Esophagus muscularis mucosa (tissue), 4 donors: ENCODE results near the gene DYNC2H1. TPM values are rescaled to one million over a fixed set of nuclear protein-coding genes. Genes with fewer than 3 reads are reported as not detected.

Experiments
- DNase-seq: peaks from one replicate; pipeline ENCODE4 v3.0.0-alpha.2; 2017; ENCODE audit errors: extremely low spot score
- H3K27ac ChIP-seq, 4 donors: fragments of 200-600 bp; sonication (generic); replicated peaks in 1 of 4; 1 replicate in 3 of 4; 2 replicates in 1 of 4; pipeline ENCODE4 v1.5.1; 2016 to 2019; ENCODE audit warnings: mild to moderate bottlenecking in 1 of 4
- H3K27me3 ChIP-seq, 4 donors: fragments of 200-600 bp; sonication (generic); one replicate each; pipeline versions ENCODE4 v1.5.1 to v1.6.0; 2016 to 2019
- H3K36me3 ChIP-seq, 4 donors: fragments of 200-600 bp; sonication (generic); one replicate each; pipeline ENCODE4 v1.5.1; 2016 to 2019
- H3K4me1 ChIP-seq, 4 donors: fragments of 200-600 bp; sonication (generic); one replicate each; pipeline ENCODE4 v1.5.1; 2016 to 2019
- H3K4me3 ChIP-seq, 4 donors: fragments of 200-600 bp; sonication (generic); 1 replicate in 2 of 4; 2 replicates in 2 of 4; pipeline ENCODE4 v1.5.1; 2016 to 2019; ENCODE audit warnings: mild to moderate bottlenecking in 4 of 4, moderate library complexity in 1 of 4
- H3K9me3 ChIP-seq, 4 donors: fragments of 200-600 bp; sonication (generic); 1 replicate in 3 of 4; 2 replicates in 1 of 4; pipeline ENCODE4 v1.5.1; 2016 to 2019
- CTCF ChIP-seq, 3 experiments: fragments of 200-600 bp in 2 of 3; fragments of 450-650 bp in 1 of 3; sonication (generic) in 2 of 3; IDR thresholded peaks; one replicate each; pipeline ENCODE4 v1.5.1; 2017 to 2019; ENCODE audit warnings: antibody characterized with exemption in 3 of 3, mild to moderate bottlenecking in 2 of 3, moderate library complexity in 1 of 3
- EP300 ChIP-seq: sonication (generic); formaldehyde crosslinking; IDR thresholded peaks from one replicate; pipeline ENCODE4 v1.6.1; 2017; ENCODE audit warnings: antibody characterized with exemption
- POLR2A ChIP-seq: fragments of 450-650 bp; IDR thresholded peaks from one replicate; pipeline ENCODE4 v1.6.1; 2017; ENCODE audit warnings: antibody characterized with exemption, moderate library complexity, mild to moderate bottlenecking, low read depth
- POLR2AphosphoS5 ChIP-seq, 2 donors: sonication (generic); formaldehyde crosslinking; IDR thresholded peaks; one replicate each; pipeline ENCODE4 v1.6.1; 2017; ENCODE audit warnings: antibody characterized with exemption in 2 of 2
- WGBS: methylation state at CpG from one replicate; pipeline ENCODE4 v1.1.5; 2018; 5-methylcytosine and 5-hydroxymethylcytosine counted together
- intact Hi-C: fragments of 100-400 bp; cut with DNase I; formaldehyde crosslinking; loops from one replicate; pipeline ENCODE4 v1.15.1; 2023
- total RNA-seq, 4 donors: library from RNA; depleted of rRNA; stranded (reverse); fragments of >200 nt; gene quantifications; one replicate each; pipeline versions ENCODE4 v1.1.0 to v1.2.1, GENCODE V29; 2016

The DYNC2H1 gene
- 10 to 100 TPM in 3 of 4 donors, 1 to 10 TPM in 1; 9.2 to 14.5 (median 12.5) TPM for total RNA-seq

- Histone ChIP-seq H3K27ac (peak within 1 kb of the TSS; percentile 62 to 82 (median 74)), H3K4me1 (peaks cover 7 to 27% (median 17%) of the 10 kb centered on the region in 4 donors), H3K36me3 (no peaks in the 10 kb centered on the region), H3K27me3 (no peaks in the 10 kb centered on the region), H3K4me3 (peak within 1 kb of the TSS; percentile 68 to 80 (median 72)), H3K9me3 (no peaks in the 10 kb centered on the region)
- peak; percentile 92 for DNase-seq
- peak; percentile 58 to 69 for TF ChIP-seq POLR2AphosphoS5 (IDR thresholded peaks at IDR 0.05)
- TF ChIP-seq CTCF (IDR thresholded peaks at IDR 0.05): peak; percentile 27 to 57 (median 35)
- no peak for TF ChIP-seq EP300
- WGBS: 1% methylated on average over 50 of the region's 53 CpGs
- intact Hi-C loops: no loop called here
Measured at GRCh38 chr11:103108933-103109817, at the start of gene DYNC2H1. DYNC2H1 (plus strand) TSS chr11:103109426; CDS start chr11:103109575, 149 bp downstream.

- Histone ChIP-seq H3K4me1 (no peaks in the 10 kb centered on the region), H3K4me3 (no peak overlapping the region), H3K27me3 (no peaks in the 10 kb centered on the region), H3K9me3 (no peaks in the 10 kb centered on the region), H3K27ac (no peak overlapping the region), H3K36me3 (peaks cover 18 to 68% (median 39%) of the 10 kb centered on the region in 4 donors)
- no peak for DNase-seq
- intact Hi-C loops: no loop called here
- no peak for TF ChIP-seq CTCF (IDR thresholded peaks at IDR 0.05)
- no peak for TF ChIP-seq POLR2A
- TF ChIP-seq EP300: no peak
- no peak for TF ChIP-seq POLR2AphosphoS5 (IDR thresholded peaks at IDR 0.05)
- 100% methylated on average over 1 of the region's 1 CpG for WGBS
Measured at GRCh38 chr11:103061656-103062055, 47.6 kb upstream of the DYNC2H1 start.

GRCh38 chr11:103067118-103067517 lies 42.1 kb upstream of the DYNC2H1 start:
- no peaks in the 10 kb centered on the region for H3K9me3 ChIP-seq
- 86% methylated on average over 1 of the region's 1 CpG for WGBS
- no peaks in the 10 kb centered on the region for H3K27me3 ChIP-seq
- no peak overlapping the region for H3K4me3 ChIP-seq
- intact Hi-C loops: no loop called here
- H3K36me3 ChIP-seq: peaks cover 6 to 41% (median 24%) of the 10 kb centered on the region in 4 donors
- no peak for DNase-seq
- no peak overlapping the region for H3K27ac ChIP-seq
- no peaks in the 10 kb centered on the region for H3K4me1 ChIP-seq
- TF ChIP-seq EP300: no peak
- TF ChIP-seq POLR2A: no peak
- TF ChIP-seq POLR2AphosphoS5 (IDR thresholded peaks at IDR 0.05): no peak

- WGBS: 100% methylated on average over 2 of the region's 2 CpGs
- H3K27me3 ChIP-seq: no peaks in the 10 kb centered on the region
- peaks cover 0 to 24% (median 11%) of the 10 kb centered on the region in 4 donors for H3K36me3 ChIP-seq
- intact Hi-C loops: no loop called here
- no peak overlapping the region for H3K4me3 ChIP-seq
- H3K4me1 ChIP-seq: no peaks in the 10 kb centered on the region
- no peaks in the 10 kb centered on the region for H3K9me3 ChIP-seq
- no peak for DNase-seq
- TF ChIP-seq POLR2AphosphoS5 (IDR thresholded peaks at IDR 0.05) (no peak), POLR2A (no peak), EP300 (no peak), CTCF (IDR thresholded peaks at IDR 0.05) (no peak)
- no peak overlapping the region for H3K27ac ChIP-seq
Measured at GRCh38 chr11:103069367-103069766, 39.9 kb upstream of the DYNC2H1 start.

- no peak for DNase-seq
- H3K4me3 ChIP-seq: no peak overlapping the region
Measured at GRCh38 chr11:103070142-103070541, 39.1 kb upstream of the DYNC2H1 start.

More at GRCh38 chr11:103070142-103070541, 39.1 kb upstream of the DYNC2H1 start:
- no peaks in the 10 kb centered on the region for H3K4me1 ChIP-seq
- H3K27me3 ChIP-seq: no peaks in the 10 kb centered on the region
- H3K27ac ChIP-seq: no peak overlapping the region
- intact Hi-C loops: no loop called here
- peaks cover 0 to 21% (median 7%) of the 10 kb centered on the region in 4 donors for H3K36me3 ChIP-seq
- H3K9me3 ChIP-seq: no peaks in the 10 kb centered on the region
- no peak for TF ChIP-seq POLR2AphosphoS5 (IDR thresholded peaks at IDR 0.05)
- no peak for TF ChIP-seq CTCF (IDR thresholded peaks at IDR 0.05)
- no peak for TF ChIP-seq POLR2A
- TF ChIP-seq EP300: no peak
